GM18951 (cell line): ENCODE results near the gene LBH.

ENCODE experiments used
- POLR2A ChIP-seq: IDR thresholded peaks from 4 replicates; pipeline ENCODE4 v1.6.1; 2011; ENCODE audit warnings: mild to moderate bottlenecking; ENCODE audit not compliant: insufficient read length, insufficient read depth; ENCODE audit errors: extremely low read depth
- in situ Hi-C: fragments of 300-500 bp; cut with MboI; formaldehyde crosslinking; loops from one replicate; pipeline ENCODE4 v1.12.0; 2022; ENCODE audit warnings: low sequenced_read_pairs, mixed read lengths, inconsistent platforms; ENCODE audit not compliant: unreplicated experiment

LBH gene

GRCh38 chr2:30272761-30273573, 41.6 kb downstream of the LBH start:
- in situ Hi-C loops = no loop called here
- no peak for TF ChIP-seq POLR2A

DNA sequence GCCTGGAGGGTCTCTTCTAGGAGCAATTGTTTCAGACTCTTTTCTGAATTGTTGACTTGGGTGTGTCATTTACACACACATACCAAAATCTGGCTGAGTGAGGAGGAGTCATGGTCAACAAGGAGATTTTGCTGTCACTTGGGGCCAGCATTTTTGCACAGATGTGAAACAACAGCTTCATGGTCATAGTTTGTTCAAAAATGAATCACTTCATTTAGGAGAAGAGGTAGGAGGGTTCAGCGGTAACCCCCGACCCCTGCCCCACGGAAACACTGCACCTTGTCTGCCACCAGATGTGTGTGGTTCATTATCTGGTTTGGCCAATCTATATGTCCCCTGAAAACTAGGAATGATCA, 42.2 kb downstream of the LBH start:
- no peak for TF ChIP-seq POLR2A
- in situ Hi-C loops = no loop called here

DNA sequence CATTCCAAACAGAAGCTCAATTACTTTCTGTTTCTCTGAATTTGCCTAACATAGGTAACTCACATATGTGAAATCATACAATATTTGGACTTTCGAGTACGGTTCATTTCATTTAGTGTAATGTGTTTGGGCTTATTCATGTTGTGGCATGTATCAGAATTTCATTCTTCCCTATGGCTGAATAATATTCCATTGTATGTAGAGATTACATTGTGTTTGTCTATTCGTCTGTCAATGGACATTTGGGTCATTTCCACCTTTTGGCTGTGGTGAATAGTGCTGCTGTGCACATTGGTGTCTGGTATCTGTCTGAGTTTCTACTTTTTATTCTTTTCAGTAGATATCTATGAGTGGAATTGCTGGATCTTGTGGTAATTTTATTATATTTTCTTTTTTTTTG, 43.9 kb downstream of the LBH start:
- no peak for TF ChIP-seq POLR2A
- in situ Hi-C loops = no loop called here

DNA sequence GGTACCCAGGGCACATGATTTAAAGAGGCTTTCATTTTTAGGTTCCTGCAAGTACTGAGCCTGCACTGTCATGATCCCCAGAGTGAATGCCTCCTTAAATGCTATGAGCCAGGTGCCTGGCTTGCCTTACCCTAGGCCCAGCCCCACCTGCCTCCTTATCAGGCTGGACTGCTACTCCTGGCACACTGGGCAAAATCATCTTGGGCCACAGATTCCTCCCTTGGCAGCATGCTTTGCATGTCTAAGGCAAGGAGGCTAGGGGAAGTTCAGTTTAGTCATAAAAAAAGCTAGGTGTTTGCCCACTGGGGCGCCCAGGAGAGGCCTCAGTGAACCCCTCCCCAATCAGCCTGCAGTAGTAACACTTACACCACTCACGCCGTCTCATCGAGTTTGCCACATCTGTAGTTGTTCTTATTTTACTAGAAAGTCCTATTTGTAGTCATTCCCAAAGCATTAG, 45.1 kb downstream of the LBH start:
- in situ Hi-C loops = no loop called here
- no peak for TF ChIP-seq POLR2A

DNA sequence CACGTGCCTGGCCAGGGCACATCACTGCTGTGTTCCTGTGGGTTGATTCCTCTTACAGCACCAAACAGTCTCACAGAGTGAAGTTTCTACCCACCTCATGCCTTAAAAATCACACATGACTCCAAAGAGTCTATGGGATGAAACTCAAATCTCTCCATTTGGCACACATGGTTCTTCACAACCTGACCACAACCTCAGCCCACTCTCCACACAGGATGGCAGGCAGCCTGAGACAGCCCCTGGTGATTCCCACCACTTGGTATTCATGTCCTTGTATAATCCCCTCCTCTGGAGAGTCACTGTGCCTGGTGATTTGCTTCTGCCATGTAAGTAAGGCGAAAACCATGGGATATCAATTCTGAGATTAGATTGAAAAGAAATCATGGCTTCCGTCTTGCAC, 46.2 kb downstream of the LBH start:
- no peak for TF ChIP-seq POLR2A
- in situ Hi-C loops = no loop called here

DNA sequence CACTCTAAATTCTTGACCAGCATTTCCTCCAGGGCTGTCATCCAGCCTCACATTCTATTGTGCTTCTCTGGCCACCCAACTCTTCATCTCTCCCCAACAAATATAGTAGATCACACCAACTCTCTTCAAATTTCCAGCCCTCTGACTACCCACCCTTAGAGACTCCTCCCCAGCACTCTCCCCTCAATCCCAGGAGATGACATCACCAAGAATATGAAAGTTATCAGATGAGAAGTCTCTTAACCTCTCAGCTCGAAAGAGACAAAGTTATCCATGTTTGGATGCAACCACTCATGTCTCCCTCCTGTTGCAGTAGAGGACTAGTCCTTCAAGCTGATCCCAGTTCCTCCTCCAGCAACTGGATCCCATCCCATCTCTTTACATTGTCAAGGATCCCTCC, 47.1 kb downstream of the LBH start:
- in situ Hi-C loops = no loop called here
- no peak for TF ChIP-seq POLR2A

GRCh38 chr2:30280596-30281434, 49.5 kb downstream of the LBH start:
- no peak for TF ChIP-seq POLR2A
- in situ Hi-C loops = no loop called here

GRCh38 chr2:30282081-30282480, 50.7 kb downstream of the LBH start:
- in situ Hi-C loops = no loop called here
- TF ChIP-seq POLR2A = no peak

DNA sequence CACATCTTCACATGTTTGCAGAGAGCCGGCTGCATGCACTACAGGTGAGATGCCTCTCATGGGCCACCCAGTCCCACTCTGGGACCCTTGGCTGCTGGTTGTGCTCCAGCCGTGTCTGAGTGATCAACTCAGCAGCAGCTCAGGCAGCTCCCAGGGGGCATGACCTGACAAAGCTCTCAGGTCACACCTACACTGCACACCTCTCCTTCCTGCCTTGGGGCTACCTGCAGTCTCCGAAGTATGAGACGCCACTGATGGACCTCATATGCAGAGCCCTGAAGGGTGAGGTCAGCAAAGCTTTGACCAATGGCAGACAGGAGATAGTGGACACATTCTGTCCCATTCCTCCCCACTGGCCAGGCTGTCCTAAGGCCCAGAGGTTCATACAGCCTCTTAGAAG, 51.4 kb downstream of the LBH start:
- in situ Hi-C loops = no loop called here
- no peak for TF ChIP-seq POLR2A

GRCh38 chr2:30283931-30284565, 52.7 kb downstream of the LBH start:
- in situ Hi-C loops = no loop called here
- no peak for TF ChIP-seq POLR2A

GRCh38 chr2:30285758-30286157, 54.4 kb downstream of the LBH start:
- in situ Hi-C loops = no loop called here
- TF ChIP-seq POLR2A = no peak

- in situ Hi-C loops = no loop called here
- no peak for TF ChIP-seq POLR2A
These were observed 56.0 kb downstream of the LBH start for GRCh38 chr2:30287190-30287840.
